GM12878 (cell line): ENCODE measurements around the gene CLDN7. TPM values are rescaled to one million over a fixed set of nuclear protein-coding genes. Genes with fewer than 3 reads are reported as not detected.

Experiments used
- ATAC-seq: fragments of 200-7000 bp; cut with Tn5 transposase; 3 replicates; pipeline ENCODE4 v1.9.1; 2020; ENCODE audit warnings: mild to moderate bottlenecking, moderate library complexity
- BruUV-seq: library from RNA; stranded (reverse); fragments of 400-500 nt; replicated peaks from 2 replicates; lab custom pipeline; 2021; lab: Mats Ljungman, UMichigan
- CTCF ChIA-PET: fragments of 300-600 bp; sonication (Branson Sonifier 250); formaldehyde crosslinking; extraction: SDS; loops from one replicate; lab custom pipeline; 2021; ENCODE audit warnings: inconsistent platforms; lab: Yijun Ruan, JAX
- POLR2A ChIA-PET: fragments of 350-600 bp; formaldehyde crosslinking; extraction: SDS; loops from one replicate; lab custom pipeline; 2021; ENCODE audit warnings: inconsistent platforms; lab: Charles Lee
- RAD21 ChIA-PET: fragments of 300-600 bp; sonication (Branson Sonifier 250); formaldehyde crosslinking; loops from one replicate; lab custom pipeline; 2023; ENCODE audit warnings: antibody characterized with exemption; ENCODE audit not compliant: unreplicated experiment; lab: Charles Lee
- SMC1A ChIA-PET: fragments of 300-600 bp; sonication (Branson Sonifier 250); formaldehyde crosslinking; loops from one replicate; lab custom pipeline; 2023; ENCODE audit not compliant: unreplicated experiment, uncharacterized antibody; lab: Charles Lee
- DNase-seq: peaks from one replicate; pipeline ENCODE4 v3.0.0-alpha.2; 2011; ENCODE audit warnings: low read depth, low spot score
- FAIRE-seq: peaks from 3 replicates; lab custom pipeline; 2011; peaks lifted over from hg19 to GRCh38; lab: Jason Lieb, UNC
- H2AFZ ChIP-seq: 2 replicates; pipeline ENCODE4 v1.6.0; 2011; ENCODE audit warnings: low read depth, low read length, control low read depth; ENCODE audit not compliant: control insufficient read depth
- H3K27ac ChIP-seq: 2 replicates; pipeline ENCODE4 v1.5.1; 2011; ENCODE audit warnings: control low read depth; ENCODE audit not compliant: control insufficient read depth, insufficient read depth
- H3K27me3 ChIP-seq, 2 experiments: replicated peaks in 1 of 2; 2 replicates each; pipeline versions ENCODE4 v1.6.0 to v1.6.1; 2011; ENCODE audit warnings: low read length in 1 of 2; ENCODE audit not compliant: control insufficient read depth in 2 of 2, insufficient read depth in 2 of 2
- H3K36me3 ChIP-seq, 2 experiments: 2 replicates each; pipeline ENCODE4 v1.5.1; 2011; ENCODE audit warnings: low read length in 1 of 2; ENCODE audit not compliant: control insufficient read depth in 2 of 2, insufficient read depth in 2 of 2
- H3K4me1 ChIP-seq: 2 replicates; pipeline ENCODE4 v1.6.1; 2011; ENCODE audit warnings: mild to moderate bottlenecking, low read length, moderate library complexity, mixed read lengths; ENCODE audit not compliant: control insufficient read depth, insufficient read depth
- H3K4me2 ChIP-seq: 2 replicates; pipeline ENCODE4 v1.6.0; 2011; ENCODE audit warnings: control low read depth; ENCODE audit not compliant: control insufficient read depth, insufficient read depth
- H3K4me3 ChIP-seq: fragments of 200-600 bp; sonication (generic); 2 replicates; pipeline ENCODE4 v1.5.1; 2016
- H3K79me2 ChIP-seq: 2 replicates; pipeline ENCODE4 v1.6.0; 2011; ENCODE audit warnings: low read length; ENCODE audit not compliant: control insufficient read depth, insufficient read depth
- H3K9ac ChIP-seq: 2 replicates; pipeline ENCODE4 v1.8.0; 2011; ENCODE audit warnings: low read length, control low read depth, mixed read lengths; ENCODE audit not compliant: control insufficient read depth, insufficient read depth
- H3K9me3 ChIP-seq: replicated peaks from 3 replicates; pipeline ENCODE4 v1.5.1; 2011; ENCODE audit warnings: mild to moderate bottlenecking, low read length; ENCODE audit not compliant: control insufficient read depth, insufficient read depth
- H4K20me1 ChIP-seq: 2 replicates; pipeline ENCODE4 v1.6.0; 2011; ENCODE audit not compliant: control insufficient read depth, insufficient read depth
- BHLHE40 ChIP-seq, 2 experiments: fragments of 450-650 bp in 1 of 2; IDR thresholded peaks; 2 replicates each; pipeline ENCODE4 v1.6.1; 2011 to 2017; ENCODE audit warnings: low read depth in 2 of 2, borderline replicate concordance in 1 of 2, improper control_type of control experiment in 1 of 2, low read length in 1 of 2, mild to moderate bottlenecking in 1 of 2
- CBFB ChIP-seq: IDR thresholded peaks from 2 replicates; pipeline ENCODE4 v1.6.1; 2016; ENCODE audit warnings: antibody characterized with exemption, low read depth
- RBBP5 ChIP-seq: fragments of 200-600 bp; sonication (generic); conservative IDR thresholded peaks from 2 replicates; pipeline ENCODE4 v1.6.1; 2016
- SREBF2 ChIP-seq: IDR thresholded peaks from 2 replicates; pipeline ENCODE4 v1.6.1; 2012; ENCODE audit warnings: mild to moderate bottlenecking, low read length
- WGBS: methylation state at CpG from one replicate; pipeline ENCODE4 v1.1.6; 2016; ENCODE audit warnings: low lambda C conversion rate; ENCODE audit not compliant: insufficient replicate concordance, insufficient coverage; ENCODE audit errors: missing lambda C conversion rate; 5-methylcytosine and 5-hydroxymethylcytosine counted together
- in situ Hi-C: fragments of 300-500 bp; cut with MboI; formaldehyde crosslinking; loops from 9 replicates; pipeline ENCODE4 v1.14.3; 2018; ENCODE audit warnings: mixed read lengths
- intact Hi-C: fragments of 100-400 bp; cut with micrococcal nuclease; formaldehyde crosslinking; loops from one replicate; pipeline ENCODE4 v1.14.2; 2022; ENCODE audit not compliant: unreplicated experiment
- polyA plus RNA-seq, 11 experiments: library from polyadenylated mRNA; depleted of rRNA in 4 of 11; unstranded in 6 of 11; stranded (reverse) in 5 of 11; fragments of >200 nt; fragmentation: Nextera tagmentation in 4 of 11; fragmentation: Illumina TruSeq in 1 of 11; extraction: Ambion mirVana in 4 of 11; extraction: Trizol in 1 of 11; gene quantifications; 1 replicate in 1 of 11; 2 replicates in 10 of 11; pipeline versions ENCODE4 v1.2.1 to v1.2.3, GENCODE V29; 2011 to 2016; ENCODE audit warnings: inconsistent platforms in 2 of 11, missing spikeins in 2 of 11, low read depth in 1 of 11
- total RNA-seq, 4 experiments: library from RNA; depleted of rRNA in 3 of 4; stranded (reverse); fragments of >200 nt in 3 of 4; fragmentation: Illumina TruSeq in 1 of 4; extraction: Trizol in 1 of 4; gene quantifications; 2 replicates each; pipeline versions ENCODE4 v1.2.1 to v1.2.3, GENCODE V29; 2013 to 2021
- TF ChIP-seq, protein P1 (sequence below), 3 experiments: IDR thresholded peaks in 2 of 3; conservative IDR thresholded peaks in 1 of 3; 2 replicates each; pipeline ENCODE4 v1.5.1; 2011; ENCODE audit warnings: low read depth in 3 of 3, low read length in 3 of 3, mild to moderate bottlenecking in 3 of 3, control low read depth in 2 of 3, moderate library complexity in 2 of 3, inconsistent platforms in 1 of 3, mixed read lengths in 1 of 3; ENCODE audit not compliant: control insufficient read depth in 2 of 3, insufficient read depth in 1 of 3; ENCODE audit errors: extremely low read depth in 1 of 3
- TF ChIP-seq, protein P2 (sequence below): fragments of 450-650 bp; IDR thresholded peaks from 2 replicates; pipeline ENCODE4 v1.6.1; 2016; ENCODE audit warnings: mild to moderate bottlenecking, moderate library complexity, borderline replicate concordance

The CLDN7 gene
- total and polyA plus RNA-seq, 10 of the 15 experiments (the other 5 are each of a cell fraction or from before 2014, with no cell fraction given), result 0.19 to 1.3 (median 0.36) TPM; not detected in 5

GRCh38 chr17:7289256-7290032 lies 27.2 kb upstream of the CLDN7 start:
- Histone ChIP-seq H3K27me3 (peaks cover 3 to 6% of the 10 kb centered on the region in 2 experiments), H3K4me2 (no peak overlapping the region), H3K4me3 (no peak overlapping the region), H3K4me1 (no peaks in the 10 kb centered on the region), H3K9me3 (no peaks in the 10 kb centered on the region), H3K79me2 (no peaks in the 10 kb centered on the region), H3K9ac (no peak overlapping the region), H2AFZ (no peak overlapping the region), H4K20me1 (no peaks in the 10 kb centered on the region; the same call in 1 of the 2 replicates), H3K36me3 (no peaks in the 10 kb centered on the region), H3K27ac (no peak overlapping the region)
- WGBS, result 40% methylated on average over 18 of the region's 18 CpGs
- no peak for ATAC-seq
- intact Hi-C loops, result no loop called here
- SMC1A ChIA-PET, result no interaction called here
- no TSS peak for BruUV-seq
- no peak for DNase-seq
- RAD21 ChIA-PET, result interaction anchor here (0.6 kb wide), 1 partner anchor 226 kb away, joined by 3 read pairs; no protein-coding TSS in a partner anchor
- CTCF ChIA-PET, result interaction anchor here (1.1 to 1.5 kb wide), 2 partner anchors 9 to 23 kb away, joined by 3 to 6 read pairs; no protein-coding TSS in a partner anchor
- in situ Hi-C loops, result no loop called here
- FAIRE-seq, result no peak
- POLR2A ChIA-PET, result interaction anchor here (1.2 kb wide), 1 partner anchor 14 kb away, joined by 9 read pairs; no protein-coding TSS in a partner anchor
- TF ChIP-seq, protein P1, sequence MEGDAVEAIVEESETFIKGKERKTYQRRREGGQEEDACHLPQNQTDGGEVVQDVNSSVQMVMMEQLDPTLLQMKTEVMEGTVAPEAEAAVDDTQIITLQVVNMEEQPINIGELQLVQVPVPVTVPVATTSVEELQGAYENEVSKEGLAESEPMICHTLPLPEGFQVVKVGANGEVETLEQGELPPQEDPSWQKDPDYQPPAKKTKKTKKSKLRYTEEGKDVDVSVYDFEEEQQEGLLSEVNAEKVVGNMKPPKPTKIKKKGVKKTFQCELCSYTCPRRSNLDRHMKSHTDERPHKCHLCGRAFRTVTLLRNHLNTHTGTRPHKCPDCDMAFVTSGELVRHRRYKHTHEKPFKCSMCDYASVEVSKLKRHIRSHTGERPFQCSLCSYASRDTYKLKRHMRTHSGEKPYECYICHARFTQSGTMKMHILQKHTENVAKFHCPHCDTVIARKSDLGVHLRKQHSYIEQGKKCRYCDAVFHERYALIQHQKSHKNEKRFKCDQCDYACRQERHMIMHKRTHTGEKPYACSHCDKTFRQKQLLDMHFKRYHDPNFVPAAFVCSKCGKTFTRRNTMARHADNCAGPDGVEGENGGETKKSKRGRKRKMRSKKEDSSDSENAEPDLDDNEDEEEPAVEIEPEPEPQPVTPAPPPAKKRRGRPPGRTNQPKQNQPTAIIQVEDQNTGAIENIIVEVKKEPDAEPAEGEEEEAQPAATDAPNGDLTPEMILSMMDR (IDR thresholded peaks at IDR 0.05 in 2 of 3, conservative IDR thresholded peaks at IDR 0.05 in 1 of 3; ENCODE audit: control insufficient read depth in 2 of 3, extremely low read depth in 1 of 3, insufficient read depth in 1 of 3, low read depth in 3 of 3, low read length in 3 of 3), result no peak
- TF ChIP-seq CBFB, result no peak
- no peak for TF ChIP-seq RBBP5
- TF ChIP-seq BHLHE40 (IDR thresholded peaks at IDR 0.05; ENCODE audit: borderline replicate concordance in 1 of 2, low read depth in 2 of 2, low read length in 1 of 2), result no peak
- no peak for TF ChIP-seq SREBF2
- TF ChIP-seq, protein P2, sequence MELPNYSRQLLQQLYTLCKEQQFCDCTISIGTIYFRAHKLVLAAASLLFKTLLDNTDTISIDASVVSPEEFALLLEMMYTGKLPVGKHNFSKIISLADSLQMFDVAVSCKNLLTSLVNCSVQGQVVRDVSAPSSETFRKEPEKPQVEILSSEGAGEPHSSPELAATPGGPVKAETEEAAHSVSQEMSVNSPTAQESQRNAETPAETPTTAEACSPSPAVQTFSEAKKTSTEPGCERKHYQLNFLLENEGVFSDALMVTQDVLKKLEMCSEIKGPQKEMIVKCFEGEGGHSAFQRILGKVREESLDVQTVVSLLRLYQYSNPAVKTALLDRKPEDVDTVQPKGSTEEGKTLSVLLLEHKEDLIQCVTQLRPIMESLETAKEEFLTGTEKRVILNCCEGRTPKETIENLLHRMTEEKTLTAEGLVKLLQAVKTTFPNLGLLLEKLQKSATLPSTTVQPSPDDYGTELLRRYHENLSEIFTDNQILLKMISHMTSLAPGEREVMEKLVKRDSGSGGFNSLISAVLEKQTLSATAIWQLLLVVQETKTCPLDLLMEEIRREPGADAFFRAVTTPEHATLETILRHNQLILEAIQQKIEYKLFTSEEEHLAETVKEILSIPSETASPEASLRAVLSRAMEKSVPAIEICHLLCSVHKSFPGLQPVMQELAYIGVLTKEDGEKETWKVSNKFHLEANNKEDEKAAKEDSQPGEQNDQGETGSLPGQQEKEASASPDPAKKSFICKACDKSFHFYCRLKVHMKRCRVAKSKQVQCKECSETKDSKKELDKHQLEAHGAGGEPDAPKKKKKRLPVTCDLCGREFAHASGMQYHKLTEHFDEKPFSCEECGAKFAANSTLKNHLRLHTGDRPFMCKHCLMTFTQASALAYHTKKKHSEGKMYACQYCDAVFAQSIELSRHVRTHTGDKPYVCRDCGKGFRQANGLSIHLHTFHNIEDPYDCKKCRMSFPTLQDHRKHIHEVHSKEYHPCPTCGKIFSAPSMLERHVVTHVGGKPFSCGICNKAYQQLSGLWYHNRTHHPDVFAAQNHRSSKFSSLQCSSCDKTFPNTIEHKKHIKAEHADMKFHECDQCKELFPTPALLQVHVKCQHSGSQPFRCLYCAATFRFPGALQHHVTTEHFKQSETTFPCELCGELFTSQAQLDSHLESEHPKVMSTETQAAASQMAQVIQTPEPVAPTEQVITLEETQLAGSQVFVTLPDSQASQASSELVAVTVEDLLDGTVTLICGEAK, result no peak
